Esophagus muscularis mucosa (tissue), 4 donors: ENCODE measurements around the gene ELFN1. TPM values are rescaled to one million over a fixed set of nuclear protein-coding genes. Genes with fewer than 3 reads are reported as not detected.

Source experiments
- DNase-seq: peaks from one replicate; pipeline ENCODE4 v3.0.0-alpha.2; 2017; ENCODE audit errors: extremely low spot score
- H3K27ac ChIP-seq, 4 donors: fragments of 200-600 bp; sonication (generic); replicated peaks in 1 of 4; 1 replicate in 3 of 4; 2 replicates in 1 of 4; pipeline ENCODE4 v1.5.1; 2016 to 2019; ENCODE audit warnings: mild to moderate bottlenecking in 1 of 4
- H3K27me3 ChIP-seq, 4 donors: fragments of 200-600 bp; sonication (generic); one replicate each; pipeline versions ENCODE4 v1.5.1 to v1.6.0; 2016 to 2019
- H3K36me3 ChIP-seq, 4 donors: fragments of 200-600 bp; sonication (generic); one replicate each; pipeline ENCODE4 v1.5.1; 2016 to 2019
- H3K4me1 ChIP-seq, 4 donors: fragments of 200-600 bp; sonication (generic); one replicate each; pipeline ENCODE4 v1.5.1; 2016 to 2019
- H3K4me3 ChIP-seq, 4 donors: fragments of 200-600 bp; sonication (generic); 1 replicate in 2 of 4; 2 replicates in 2 of 4; pipeline ENCODE4 v1.5.1; 2016 to 2019; ENCODE audit warnings: mild to moderate bottlenecking in 4 of 4, moderate library complexity in 1 of 4
- H3K9me3 ChIP-seq, 4 donors: fragments of 200-600 bp; sonication (generic); 1 replicate in 3 of 4; 2 replicates in 1 of 4; pipeline ENCODE4 v1.5.1; 2016 to 2019
- CTCF ChIP-seq, 3 experiments: fragments of 200-600 bp in 2 of 3; fragments of 450-650 bp in 1 of 3; sonication (generic) in 2 of 3; IDR thresholded peaks; one replicate each; pipeline ENCODE4 v1.5.1; 2017 to 2019; ENCODE audit warnings: antibody characterized with exemption in 3 of 3, mild to moderate bottlenecking in 2 of 3, moderate library complexity in 1 of 3
- EP300 ChIP-seq: sonication (generic); formaldehyde crosslinking; IDR thresholded peaks from one replicate; pipeline ENCODE4 v1.6.1; 2017; ENCODE audit warnings: antibody characterized with exemption
- POLR2A ChIP-seq: fragments of 450-650 bp; IDR thresholded peaks from one replicate; pipeline ENCODE4 v1.6.1; 2017; ENCODE audit warnings: antibody characterized with exemption, moderate library complexity, mild to moderate bottlenecking, low read depth
- POLR2AphosphoS5 ChIP-seq, 2 donors: sonication (generic); formaldehyde crosslinking; IDR thresholded peaks; one replicate each; pipeline ENCODE4 v1.6.1; 2017; ENCODE audit warnings: antibody characterized with exemption in 2 of 2
- WGBS: methylation state at CpG from one replicate; pipeline ENCODE4 v1.1.5; 2018; 5-methylcytosine and 5-hydroxymethylcytosine counted together
- intact Hi-C: fragments of 100-400 bp; cut with DNase I; formaldehyde crosslinking; loops from one replicate; pipeline ENCODE4 v1.15.1; 2023
- total RNA-seq, 4 donors: library from RNA; depleted of rRNA; stranded (reverse); fragments of >200 nt; gene quantifications; one replicate each; pipeline versions ENCODE4 v1.1.0 to v1.2.1, GENCODE V29; 2016

Gene ELFN1
- total RNA-seq, 4 donors from 2014 or later: 0.86 to 3.3 (median 1.9) TPM

GRCh38 chr7:1668396-1669063 is 1.5 kb upstream of the ELFN1 start:
- H3K4me1 ChIP-seq: peaks cover 41 to 69% (median 61%) of the 10 kb centered on the region in 4 donors
- H3K27me3 ChIP-seq: peaks cover 6 to 99% (median 81%) of the 10 kb centered on the region in 4 donors
- TF ChIP-seq POLR2A: no peak

GRCh38 chr7:1669064-1669951 is 769 bp upstream of the ELFN1 start:
- intact Hi-C loops: loop anchor here (5.0 to 10.0 kb wide), 3 partner anchors 85 to 675 kb away; no protein-coding TSS in a partner anchor
- peaks cover 3 to 99% (median 76%) of the 10 kb centered on the region in 4 donors for H3K27me3 ChIP-seq
- H3K27ac ChIP-seq: no peak overlapping the region
- DNase-seq: no peak
- peak overlapping the region; percentile 38 to 52 (median 44) for H3K4me3 ChIP-seq
- H3K4me1 ChIP-seq: peaks cover 34 to 63% (median 56%) of the 10 kb centered on the region in 4 donors
- no peaks in the 10 kb centered on the region for H3K9me3 ChIP-seq
- WGBS: 17% methylated on average over 36 of the region's 68 CpGs
- TF ChIP-seq POLR2A: no peak
- no peak for TF ChIP-seq CTCF (IDR thresholded peaks at IDR 0.05)
- TF ChIP-seq POLR2AphosphoS5 (IDR thresholded peaks at IDR 0.05): no peak
- no peak for TF ChIP-seq EP300
- H3K36me3 ChIP-seq: no peaks in the 10 kb centered on the region

More at GRCh38 chr7:1668396-1669063, 1.5 kb upstream of the ELFN1 start:
- intact Hi-C loops: loop anchor here (5.0 to 10.0 kb wide), 3 partner anchors 86 to 676 kb away; no protein-coding TSS in a partner anchor
- no peak overlapping the region for H3K27ac ChIP-seq
- WGBS: 90% methylated on average over 9 of the region's 20 CpGs
- DNase-seq: no peak
- no peaks in the 10 kb centered on the region for H3K9me3 ChIP-seq
- H3K4me3 ChIP-seq: no peak overlapping the region
- H3K36me3 ChIP-seq: no peaks in the 10 kb centered on the region

- Histone ChIP-seq H3K9me3 (no peaks in the 10 kb centered on the region), H3K36me3 (no peaks in the 10 kb centered on the region), H3K4me1 (peaks cover 27 to 47% (median 40%) of the 10 kb centered on the region in 4 donors), H3K27ac (no peak overlapping the region), H3K27me3 (peaks cover 0 to 100% (median 69%) of the 10 kb centered on the region in 4 donors), H3K4me3 (peak overlapping the region in 1 of 4 donors; percentile 44)
- 33% methylated on average over 21 of the region's 26 CpGs for WGBS
- TF ChIP-seq POLR2A (no peak), EP300 (no peak), POLR2AphosphoS5 (IDR thresholded peaks at IDR 0.05) (no peak), CTCF (IDR thresholded peaks at IDR 0.05) (no peak)
- no peak for DNase-seq
- intact Hi-C loops: no loop called here
These were observed 967 bp downstream of the ELFN1 start for GRCh38 chr7:1670894-1671593.

DNA sequence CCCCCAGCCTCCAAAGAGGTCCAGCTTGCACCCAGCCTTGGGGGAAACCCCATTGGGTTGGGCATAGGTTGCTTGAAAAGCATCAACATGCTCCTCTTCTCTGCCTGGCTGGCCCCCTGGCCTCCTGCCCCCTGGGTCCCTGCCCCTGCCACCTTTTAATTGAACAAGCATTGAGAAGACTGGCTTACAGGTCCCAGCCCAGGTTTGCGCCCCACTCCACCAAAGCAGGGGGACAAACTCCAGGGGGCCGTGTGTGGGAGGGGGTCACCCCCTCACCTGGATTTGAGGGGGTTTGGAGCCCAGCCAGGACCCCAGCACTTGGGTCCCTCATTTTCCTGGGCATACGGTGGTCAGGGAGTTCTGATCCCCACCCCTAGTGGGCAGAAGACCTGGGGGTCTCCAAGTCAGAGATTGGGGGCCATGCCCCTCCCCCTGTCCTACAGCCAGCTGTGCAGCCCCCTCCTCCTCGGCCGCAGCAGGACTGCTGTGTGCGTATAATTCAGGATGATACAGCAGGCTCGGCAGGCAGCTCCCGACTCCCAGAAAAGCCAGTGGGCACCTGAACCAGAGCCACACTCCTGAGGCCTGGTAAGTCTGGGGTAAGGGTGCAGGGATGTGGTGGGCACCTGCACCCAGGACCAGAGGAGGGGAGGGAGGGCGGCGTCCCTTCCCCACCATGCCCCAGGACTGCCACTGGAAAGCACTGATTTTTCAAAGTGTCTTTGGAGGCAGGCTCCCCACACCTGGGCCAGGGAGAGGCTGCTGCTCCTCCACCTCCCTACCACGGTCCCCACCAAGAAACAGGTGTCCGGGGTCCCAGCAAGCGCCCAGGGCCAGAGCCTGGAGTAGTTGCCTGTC is 1.7 kb downstream of the ELFN1 start:
- intact Hi-C loops: no loop called here
- Histone ChIP-seq H3K4me1 (peaks cover 21 to 39% (median 32%) of the 10 kb centered on the region in 4 donors), H3K4me3 (no peak overlapping the region), H3K36me3 (no peaks in the 10 kb centered on the region), H3K27ac (no peak overlapping the region), H3K9me3 (no peaks in the 10 kb centered on the region), H3K27me3 (peaks cover 0 to 100% (median 62%) of the 10 kb centered on the region in 4 donors)
- WGBS: 79% methylated on average over 9 of the region's 13 CpGs
- DNase-seq: no peak
- TF ChIP-seq POLR2AphosphoS5 (IDR thresholded peaks at IDR 0.05) (no peak), EP300 (no peak), CTCF (IDR thresholded peaks at IDR 0.05) (no peak), POLR2A (no peak)
